Measurements from ENCODE around the gene SNAI1. TPM values are rescaled to one million over a fixed set of nuclear protein-coding genes. Genes with fewer than 3 reads are reported as not detected.
"Not testable (repeated sequence)": the region's sequence is repeated elsewhere in the genome, so short reads cannot be mapped to it uniquely, and the experiment has no call there.

Gene SNAI1
- total RNA-seq, 1 donor from 2014 or later, result 17.2 TPM

DNA sequence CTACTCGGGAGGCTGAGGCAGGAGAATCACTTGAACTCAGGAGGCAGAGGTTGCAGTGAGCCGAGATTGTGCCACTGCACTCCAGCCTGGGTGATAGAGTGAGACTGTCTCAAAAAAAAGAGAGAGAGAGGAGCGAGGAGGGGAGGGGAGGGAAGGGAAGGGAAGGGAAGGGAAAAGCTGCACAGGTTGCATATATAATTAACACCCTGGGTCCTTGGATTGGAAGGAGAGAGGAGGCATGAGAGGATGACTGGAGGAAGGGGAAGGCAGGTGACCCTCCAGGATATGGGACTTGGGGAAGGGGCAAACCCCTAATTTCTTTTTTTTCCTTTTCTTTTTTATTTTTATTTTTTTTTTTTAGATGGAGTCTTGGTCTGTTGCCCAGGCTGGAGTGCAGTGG, 28.8 kb downstream of the SNAI1 start:
- not testable (repeated sequence) for DNase-seq (ENCODE audit: extremely low read depth, low read depth, low spot score)

DNA sequence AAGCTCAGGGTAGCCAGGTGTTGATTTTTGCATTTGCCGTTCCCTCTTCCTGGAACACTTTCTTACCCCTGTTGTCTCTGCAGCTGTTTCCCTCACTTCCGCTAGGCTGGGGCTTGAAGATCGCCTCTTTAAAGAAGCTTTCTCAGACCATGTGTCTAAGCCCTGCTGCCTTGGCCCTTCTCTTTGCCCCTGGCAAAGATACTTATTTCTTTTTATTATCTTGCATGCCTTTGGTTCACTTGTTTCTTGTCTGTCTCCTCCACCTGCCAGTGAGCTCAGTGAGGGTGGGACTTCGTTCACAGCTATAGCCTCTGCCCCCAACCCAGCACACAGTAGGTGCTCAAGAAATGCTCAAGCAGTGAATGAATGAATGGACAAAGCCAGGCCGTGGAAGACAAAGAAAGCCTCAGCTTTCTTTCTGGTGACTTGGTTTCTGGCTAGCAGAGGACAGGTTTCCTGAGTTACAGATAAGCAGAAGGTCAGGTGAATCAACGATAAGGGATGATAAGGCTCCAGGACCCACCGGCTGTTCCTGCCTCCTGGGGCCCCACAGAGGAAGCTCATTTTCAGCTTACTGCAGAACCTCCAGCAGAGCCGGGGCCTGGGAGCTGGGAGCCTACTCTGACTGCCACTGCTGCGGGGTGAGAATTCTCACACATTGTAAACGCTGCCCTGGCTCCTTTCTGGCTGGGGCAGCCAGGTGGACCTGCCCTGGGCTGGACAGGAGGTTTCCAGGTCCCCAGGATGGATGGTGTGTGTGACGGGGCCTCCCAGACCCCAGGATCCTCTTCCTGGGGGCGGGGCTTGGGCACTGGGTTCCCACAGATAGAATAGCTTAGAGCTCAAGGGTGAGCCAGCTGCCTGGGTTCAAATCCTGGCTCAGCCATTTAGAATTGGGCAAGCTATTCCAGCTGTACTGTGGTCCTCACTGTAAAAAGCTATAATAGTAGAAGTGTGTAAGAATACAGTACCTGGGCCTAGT, 29.8 kb downstream of the SNAI1 start:
- no peak for DNase-seq (ENCODE audit: extremely low read depth, low read depth, low spot score)

DNA sequence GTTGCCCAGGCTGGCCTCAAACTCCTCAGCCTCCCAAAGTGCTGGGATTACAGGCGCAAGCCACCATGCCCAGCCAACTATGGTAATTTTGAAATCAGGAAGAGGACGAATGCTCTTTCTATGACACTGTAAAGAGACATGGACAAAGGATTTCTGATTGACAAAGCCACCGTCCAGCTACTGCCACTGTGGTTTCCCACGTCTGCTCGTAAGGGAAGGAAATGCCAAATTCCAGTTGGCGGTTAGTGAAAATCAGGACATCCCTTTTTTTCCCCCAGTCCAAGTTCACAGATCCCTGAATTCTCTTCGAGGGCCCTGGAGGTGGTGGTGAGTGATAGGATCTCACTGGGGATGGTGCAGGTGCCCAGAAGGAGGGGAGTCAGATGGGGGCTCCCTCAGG, 31.2 kb downstream of the SNAI1 start:
- no peak for DNase-seq (ENCODE audit: extremely low read depth, low read depth, low spot score)

DNA sequence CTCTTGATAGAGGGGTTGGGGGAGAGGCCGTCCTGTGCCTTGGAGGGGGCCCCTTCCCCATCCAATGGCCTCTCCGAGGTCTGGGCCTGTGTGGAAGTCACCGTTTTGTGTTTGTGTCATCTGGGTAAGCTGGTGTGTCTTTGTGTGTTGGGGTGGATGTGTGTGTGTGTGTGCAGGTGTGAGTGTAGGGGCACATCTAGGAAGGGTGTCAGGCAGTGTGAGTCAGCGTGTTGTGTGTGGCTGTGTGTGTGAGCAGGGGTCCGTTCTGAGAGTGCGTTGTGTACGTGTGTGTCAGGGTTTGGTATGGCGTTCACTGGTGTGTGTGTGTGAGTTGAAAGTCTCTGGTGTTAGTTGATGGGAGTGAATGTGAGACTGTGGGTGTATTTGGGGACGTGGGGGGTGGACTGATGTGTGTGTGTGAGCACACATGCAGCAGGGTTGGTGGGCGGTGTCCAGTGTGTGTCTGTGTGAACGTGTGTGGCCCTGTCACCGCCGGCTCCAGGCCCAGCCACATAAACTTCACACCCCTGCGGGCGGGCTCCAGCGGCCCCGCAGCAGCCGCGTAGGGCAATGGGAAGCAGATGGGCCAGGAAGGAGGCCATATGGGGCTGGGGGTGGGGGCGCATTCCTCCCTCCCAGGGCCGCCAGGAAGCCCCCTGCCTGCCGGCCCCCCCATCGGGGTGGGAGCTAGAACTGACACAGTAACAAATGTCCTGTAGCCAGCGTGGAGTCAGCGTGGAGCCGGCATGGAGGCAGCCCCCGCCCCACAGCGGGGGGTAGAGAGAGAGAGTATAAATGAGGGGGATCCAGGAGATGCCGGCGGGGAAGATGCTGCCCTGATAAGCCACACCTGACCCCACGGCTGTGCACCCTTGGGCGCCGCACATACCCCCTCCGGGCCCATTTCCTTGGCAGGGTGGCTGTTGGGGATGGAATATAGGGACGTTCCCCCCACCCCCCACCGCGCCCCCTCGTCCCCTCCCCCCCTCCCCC, 32.1 kb downstream of the SNAI1 start:
- DNase-seq (ENCODE audit: extremely low read depth, low read depth, low spot score), result no peak

DNA sequence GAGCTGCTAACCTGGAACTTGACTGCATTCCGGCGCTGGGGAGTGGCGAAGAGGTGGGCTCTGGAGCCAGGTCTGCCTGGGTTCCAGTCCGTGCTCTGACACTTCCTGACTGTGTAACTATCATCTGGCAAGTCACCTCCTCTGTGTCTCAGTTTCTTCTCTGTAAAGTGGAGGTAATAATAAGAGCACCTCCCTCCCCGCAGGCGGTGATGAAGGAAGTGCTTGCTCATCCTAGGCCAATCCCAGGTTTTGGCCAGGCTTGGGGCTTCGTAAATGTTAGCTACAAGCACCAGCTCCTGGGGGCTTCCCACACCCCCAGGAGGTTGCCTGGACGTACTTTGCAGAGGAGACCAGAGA, 32.8 kb downstream of the SNAI1 start:
- no peak for DNase-seq (ENCODE audit: extremely low read depth, low read depth, low spot score)

DNA sequence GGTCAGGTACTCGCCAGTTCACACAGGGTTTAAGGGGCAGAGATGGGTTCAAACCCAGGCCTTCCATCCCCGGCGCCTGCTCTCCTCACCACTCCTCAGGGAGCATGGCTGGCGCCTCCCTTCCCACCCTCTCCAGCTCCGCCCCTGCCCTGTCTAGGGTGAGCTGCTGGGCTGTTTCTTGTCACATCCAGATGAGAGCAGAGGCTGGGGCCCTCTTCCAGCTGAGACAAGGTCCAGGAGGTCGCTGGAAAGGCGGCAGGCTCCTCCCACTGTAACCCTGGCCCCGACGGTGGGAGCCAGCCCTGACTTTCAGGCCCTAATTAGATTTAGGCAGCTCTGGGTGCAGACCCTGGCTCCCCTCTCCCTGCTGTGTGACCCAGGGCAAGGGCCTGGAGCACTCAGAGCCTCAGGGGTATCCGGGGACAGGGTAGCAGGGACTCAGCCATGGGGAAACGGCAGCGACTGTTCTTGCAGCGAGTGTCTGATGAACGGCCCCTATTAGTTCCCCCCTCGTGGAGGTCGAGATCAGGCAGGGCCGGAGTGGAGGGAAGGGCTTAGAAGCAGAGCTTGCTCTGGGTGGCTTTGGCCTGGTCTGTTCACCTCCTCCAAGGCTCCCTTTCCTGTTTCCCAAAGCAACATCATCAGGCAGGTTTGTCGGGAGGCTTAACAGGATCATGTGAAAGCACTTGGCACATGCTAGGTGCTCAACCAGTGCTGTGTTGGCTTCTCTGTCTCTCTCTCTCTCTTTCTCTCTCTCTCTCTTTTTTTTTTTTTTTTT, 33.4 kb downstream of the SNAI1 start:
- DNase-seq (ENCODE audit: extremely low read depth, low read depth, low spot score), result no peak

DNA sequence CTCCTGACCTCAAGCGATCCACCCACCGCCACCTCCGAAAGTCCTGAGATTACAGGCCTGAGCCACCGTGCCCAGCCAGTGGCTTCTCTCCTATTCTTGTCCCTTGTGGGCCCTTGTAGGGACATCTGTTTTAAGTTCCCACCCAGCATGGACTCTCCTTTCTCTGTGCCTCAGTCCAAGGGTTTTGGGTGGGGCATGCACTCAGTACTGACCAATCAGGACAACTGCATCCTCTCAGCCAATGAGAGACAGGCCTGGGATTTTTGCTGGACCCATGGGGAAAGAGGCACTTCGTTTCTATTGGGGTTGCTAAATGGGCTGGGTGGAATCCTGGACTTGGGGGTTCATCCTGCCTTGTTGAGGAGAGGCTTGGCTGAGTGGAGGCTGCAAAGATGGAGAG, 34.4 kb downstream of the SNAI1 start:
- DNase-seq (ENCODE audit: extremely low read depth, low read depth, low spot score), result no peak

DNA sequence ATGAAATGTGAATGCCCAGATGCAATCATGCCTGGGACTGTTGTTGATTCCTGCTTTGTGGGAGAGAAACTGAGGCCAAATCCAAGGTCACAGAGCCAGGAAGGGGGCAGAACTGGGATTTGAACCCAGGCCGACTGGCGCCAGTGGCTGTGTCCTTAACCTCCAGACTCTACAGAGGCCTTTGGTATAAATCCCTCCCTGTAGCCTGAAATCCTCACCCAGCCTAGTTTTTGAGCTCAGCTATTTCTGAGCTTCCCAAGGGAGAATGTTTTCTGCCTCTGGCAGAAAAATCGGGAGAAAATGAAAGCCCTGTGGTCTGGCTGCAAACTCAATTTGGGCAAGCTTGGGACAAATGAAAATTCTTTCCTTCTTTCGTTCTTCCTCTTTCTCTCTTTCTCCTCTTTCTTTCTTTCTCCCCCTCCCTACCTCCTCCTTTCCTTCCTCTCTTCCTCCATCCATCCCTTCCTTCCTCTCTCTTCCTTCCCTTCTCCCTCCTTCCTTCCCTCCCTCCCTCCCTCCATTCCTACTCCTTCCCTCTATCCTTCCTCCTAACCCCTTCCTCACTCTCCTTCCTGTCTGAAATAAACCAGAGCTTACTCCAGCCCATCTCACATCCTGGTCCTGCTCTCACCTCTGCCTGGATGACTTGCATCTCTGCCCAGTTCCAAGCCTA, 34.9 kb downstream of the SNAI1 start:
- DNase-seq (ENCODE audit: extremely low read depth, low read depth, low spot score), result no peak

DNA sequence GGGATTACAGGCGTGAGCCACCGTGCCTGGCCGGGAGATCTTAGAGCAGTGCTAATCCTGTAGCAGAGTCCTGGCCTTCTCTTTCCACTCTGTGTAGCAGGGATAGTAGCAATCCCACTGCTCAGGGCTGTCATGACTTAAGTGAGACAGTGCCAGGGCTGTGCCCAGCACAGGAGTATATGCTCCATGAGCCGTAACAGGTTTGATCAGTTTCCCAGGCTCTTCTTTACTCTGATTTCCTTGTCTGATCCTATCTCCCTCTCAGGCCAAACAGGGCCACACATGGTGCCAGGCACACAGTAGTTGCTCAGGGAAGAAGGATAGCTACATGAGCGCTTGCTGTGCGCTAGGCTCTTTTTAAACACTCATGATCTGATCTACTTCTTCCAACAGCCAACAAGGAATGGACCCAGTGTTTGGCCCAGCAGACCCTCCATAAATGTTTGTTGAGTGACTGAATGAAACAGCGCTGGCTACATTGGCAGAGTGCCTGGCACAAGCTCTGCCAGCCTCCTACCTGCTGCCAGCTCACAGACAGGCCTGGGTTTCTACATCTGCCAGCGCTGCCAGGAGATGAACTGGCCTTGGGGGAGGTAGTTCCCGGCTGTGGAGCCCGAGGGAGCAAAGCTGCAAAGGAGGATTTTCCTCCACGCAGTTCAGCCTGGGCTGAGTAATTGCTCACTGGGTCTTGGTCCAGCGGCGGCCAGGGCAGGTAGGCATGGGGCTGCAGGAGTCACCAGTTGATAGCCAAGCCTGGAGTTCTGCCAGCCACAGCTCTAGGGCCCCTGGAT, 36.9 kb downstream of the SNAI1 start:
- no peak for DNase-seq (ENCODE audit: extremely low read depth, low read depth, low spot score)

DNA sequence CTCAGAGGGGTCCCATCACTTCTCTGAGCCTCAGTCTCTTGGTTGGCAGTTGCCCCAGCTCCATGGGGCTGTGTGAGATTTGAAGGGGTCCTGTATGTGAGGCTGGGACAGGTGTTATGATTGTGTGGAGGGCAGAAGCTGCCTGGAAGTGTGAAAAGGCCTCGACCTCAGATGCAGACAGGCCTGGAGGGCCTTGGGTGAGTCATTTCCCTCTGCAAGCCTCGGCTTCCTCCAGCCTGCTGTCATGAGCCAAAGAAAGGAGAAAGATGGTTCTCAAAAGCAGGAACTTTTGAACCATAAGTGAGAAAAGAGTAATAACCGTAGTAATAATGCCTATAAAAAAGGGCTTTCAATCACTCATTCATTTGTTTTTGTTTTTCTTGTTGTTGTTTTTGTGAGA, 37.5 kb downstream of the SNAI1 start:
- DNase-seq (ENCODE audit: extremely low read depth, low read depth, low spot score), result peak; percentile 42

DNA sequence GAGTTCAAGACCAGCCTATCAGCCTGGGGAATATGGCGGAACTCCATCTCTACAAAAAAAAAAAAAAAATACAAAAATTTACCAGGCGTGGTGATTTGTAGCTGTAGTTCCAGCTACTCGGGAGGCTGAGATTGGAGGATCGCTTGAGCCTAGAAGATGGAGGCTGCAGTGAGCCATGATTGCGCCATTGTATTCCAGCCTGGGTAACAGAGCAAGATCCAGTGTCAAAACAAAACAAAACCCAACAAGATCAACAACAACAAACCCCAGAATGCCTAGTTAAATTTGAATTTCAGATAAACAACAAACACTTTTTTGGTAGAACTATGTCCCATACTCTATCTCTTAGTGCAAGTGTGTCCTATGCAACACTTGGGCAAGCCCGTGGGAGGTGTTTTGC, 39.9 kb downstream of the SNAI1 start:
- no peak for DNase-seq (ENCODE audit: extremely low read depth, low read depth, low spot score)

DNA sequence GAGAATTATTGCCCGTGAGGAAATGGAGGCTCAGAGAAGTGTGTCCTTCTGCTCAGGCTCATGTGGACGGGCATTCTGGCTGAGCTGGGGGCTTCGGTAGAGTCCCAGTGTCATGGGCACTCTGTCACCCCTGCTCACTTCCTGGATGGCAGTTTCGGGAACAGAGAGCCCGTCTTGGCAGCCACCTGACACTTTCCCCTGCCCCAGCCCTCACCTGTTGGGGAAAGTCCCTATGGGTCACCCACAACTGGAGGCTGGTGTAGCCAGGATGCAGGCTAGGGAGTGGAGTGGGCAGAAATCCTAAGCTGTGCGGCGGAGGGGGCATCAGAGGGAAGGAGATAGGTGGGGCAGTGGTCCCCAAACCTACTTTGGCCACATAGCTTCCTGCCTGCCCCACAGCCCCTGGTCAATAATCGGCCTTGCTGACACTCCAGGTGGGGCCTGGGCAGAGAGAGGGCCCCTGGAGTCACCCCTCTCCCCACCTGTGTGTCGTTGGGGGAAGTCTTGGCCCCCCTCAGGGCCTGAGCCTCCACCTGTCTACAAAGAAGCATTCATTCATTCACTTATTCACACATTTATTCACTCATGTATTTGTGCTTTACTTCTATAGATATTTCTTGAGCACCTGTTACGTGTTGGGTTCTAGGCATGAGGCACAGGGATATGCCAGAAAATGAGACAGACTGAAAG, 40.5 kb downstream of the SNAI1 start:
- no peak for DNase-seq (ENCODE audit: extremely low read depth, low read depth, low spot score)

DNA sequence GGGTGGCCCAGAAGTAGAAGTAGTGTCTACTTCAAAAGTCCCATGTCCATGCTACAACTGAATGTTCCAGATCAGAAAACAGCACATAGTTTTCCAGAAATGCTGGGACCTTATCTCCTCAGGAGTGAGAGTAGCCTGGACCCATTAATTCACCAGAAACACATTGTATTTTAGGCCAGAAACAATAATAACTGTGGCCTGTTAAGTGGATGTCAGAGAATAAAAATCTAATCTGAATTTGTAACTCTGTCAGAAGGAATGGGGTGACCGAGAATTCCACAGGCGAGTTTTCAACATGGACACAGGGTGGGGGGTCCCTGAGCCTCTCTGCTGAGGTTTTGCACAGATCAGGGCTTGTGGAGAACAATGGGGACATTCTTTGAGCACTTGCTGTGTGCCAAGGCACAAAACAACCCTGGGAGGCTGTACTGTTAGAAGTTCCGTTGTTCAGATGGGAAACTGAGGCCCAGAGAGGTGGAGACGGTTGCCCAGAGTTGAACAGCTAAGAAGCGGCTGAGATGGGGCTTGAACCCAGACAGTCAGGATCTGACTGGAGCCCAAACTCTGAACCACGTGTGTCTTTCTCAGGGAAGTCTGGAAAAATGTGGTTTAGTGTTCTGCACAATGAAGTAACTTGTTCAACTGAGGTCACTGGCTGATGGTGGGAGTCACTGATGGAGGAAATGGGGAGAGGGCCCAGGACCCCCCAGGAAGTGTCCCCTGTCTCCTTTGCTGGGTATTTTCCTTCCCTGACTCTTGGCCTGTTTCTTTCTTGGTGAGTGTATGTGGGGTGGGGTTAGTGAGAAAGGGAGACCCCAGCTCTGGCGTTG, 44.2 kb downstream of the SNAI1 start:
- DNase-seq (ENCODE audit: extremely low read depth, low read depth, low spot score), result no peak

DNA sequence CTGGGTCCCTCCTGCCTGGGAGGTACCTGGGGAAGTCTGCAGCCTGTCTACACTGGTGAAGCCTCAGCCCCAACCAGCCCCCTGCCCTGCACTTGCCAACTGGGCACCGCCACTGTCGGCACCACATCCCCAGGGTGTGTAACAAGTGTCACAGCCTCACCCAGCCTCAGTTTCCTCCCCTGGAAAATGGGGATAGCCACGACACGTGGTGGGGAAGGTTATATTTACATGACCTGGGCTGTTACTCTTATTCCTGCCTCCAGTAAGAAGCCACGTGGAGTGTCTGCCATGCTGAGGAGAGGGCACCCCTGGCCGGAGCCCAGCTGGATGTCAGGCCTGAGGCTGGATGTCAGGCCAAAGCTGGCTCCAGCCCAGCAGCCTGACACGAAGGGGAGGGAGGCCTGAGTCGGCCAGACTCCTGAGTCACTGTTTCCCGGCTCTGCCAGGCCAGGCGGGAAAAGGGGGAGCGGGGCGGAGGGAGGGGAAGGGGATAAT, 44.9 kb downstream of the SNAI1 start:
- peak; percentile 60 for DNase-seq (ENCODE audit: extremely low read depth, low read depth, low spot score)

DNA sequence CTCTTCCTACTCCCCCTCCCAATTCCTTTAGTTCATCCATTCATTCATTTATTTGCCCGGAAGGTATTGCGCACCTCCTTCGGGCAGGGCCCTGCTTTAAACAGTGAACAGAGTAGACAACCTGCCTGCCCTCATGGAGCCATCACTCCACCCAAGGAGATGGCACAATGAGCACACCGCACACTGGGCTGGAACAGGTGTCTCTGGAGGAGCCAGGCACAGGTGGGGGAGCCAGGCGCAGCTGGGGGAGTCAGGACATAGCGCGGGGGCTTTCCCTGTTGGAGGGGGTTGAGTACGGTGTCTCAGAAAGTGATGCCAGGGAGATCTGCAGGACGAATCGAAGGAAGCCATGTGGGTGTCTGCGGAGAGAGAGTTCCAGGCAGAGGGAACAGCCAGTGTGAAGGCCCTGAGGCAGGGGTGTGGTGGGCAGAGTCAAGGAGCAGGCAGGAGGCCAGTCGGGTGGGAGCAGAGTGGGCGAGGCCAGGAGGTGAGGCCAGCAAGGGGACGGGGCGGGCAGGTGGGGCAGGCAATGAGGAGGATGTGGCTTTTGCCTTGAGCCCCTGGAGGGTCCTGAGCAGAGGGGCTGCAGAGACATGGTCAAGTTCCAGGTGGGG, 46.4 kb downstream of the SNAI1 start:
- DNase-seq (ENCODE audit: extremely low read depth, low read depth, low spot score), result no peak

DNA sequence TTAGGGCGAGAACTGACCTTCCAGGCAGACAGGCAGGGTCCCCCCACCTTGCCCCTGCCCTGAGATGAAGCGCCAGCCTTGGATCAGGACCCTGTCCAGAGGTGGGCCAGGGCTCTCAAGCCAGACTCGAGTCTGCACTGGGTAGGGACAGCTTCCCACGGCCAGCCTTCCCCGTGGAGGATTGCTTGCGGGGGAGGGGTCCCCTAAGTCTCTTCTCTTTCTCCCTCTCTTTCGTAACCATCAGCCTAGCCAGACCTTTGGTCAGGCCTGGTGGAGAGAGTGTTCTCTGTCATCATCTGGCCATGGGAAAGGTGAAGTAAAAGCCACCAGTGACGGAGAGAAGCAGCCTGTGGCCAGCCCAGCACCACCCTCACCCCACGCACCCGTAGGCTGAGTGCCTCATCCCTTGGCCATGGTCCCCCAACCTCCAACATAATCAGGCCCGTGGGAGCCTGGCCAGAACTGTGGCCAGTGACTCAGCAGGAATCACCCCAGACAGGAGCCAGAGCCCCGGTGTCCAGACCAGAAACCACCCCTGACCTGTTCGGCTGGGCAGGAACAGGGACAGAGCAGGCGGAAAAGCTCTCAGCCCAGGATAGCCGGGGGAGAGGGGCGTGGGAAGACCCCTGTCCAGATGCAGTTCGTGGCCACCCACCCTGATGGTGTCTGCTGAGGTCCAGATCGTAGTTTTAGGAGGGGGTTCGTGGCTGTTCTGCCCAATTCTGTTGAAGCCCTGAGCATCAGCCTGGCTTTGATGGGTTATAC, 47.1 kb downstream of the SNAI1 start:
- peak; percentile 29 for DNase-seq (ENCODE audit: extremely low read depth, low read depth, low spot score)
